ENCODE measurements around the gene FAM89A.

The FAM89A gene

GRCh38 chr1:231040019-231040799, at the start of gene FAM89A:
Gene FAM89A (minus strand): TSS chr1:231040254. CDS start chr1:231040211, 43 bp downstream.
- DNase-seq, result peak; percentile 76

- no peak for DNase-seq
Observed at GRCh38 chr1:231084353-231084752, 44.3 kb upstream of the FAM89A start.

- DNase-seq, result no peak
Observed at GRCh38 chr1:231079163-231079562, 39.1 kb upstream of the FAM89A start.

GRCh38 chr1:231078250-231078649, 38.2 kb upstream of the FAM89A start:
- DNase-seq, result no peak

- DNase-seq, result no peak
Observed at GRCh38 chr1:231076802-231077201, 36.7 kb upstream of the FAM89A start.

- no peak for DNase-seq
Observed at GRCh38 chr1:231075497-231075896, 35.4 kb upstream of the FAM89A start.

GRCh38 chr1:231075020-231075419, 35.0 kb upstream of the FAM89A start:
- DNase-seq, result no peak

- no peak for DNase-seq
Observed at GRCh38 chr1:231074046-231074445, 34.0 kb upstream of the FAM89A start.

GRCh38 chr1:231073331-231073730, 33.3 kb upstream of the FAM89A start:
- DNase-seq, result no peak

- DNase-seq, result no peak
Observed at GRCh38 chr1:231072502-231073094, 32.5 kb upstream of the FAM89A start.

GRCh38 chr1:231072041-231072440, 32.0 kb upstream of the FAM89A start:
- no peak for DNase-seq

- DNase-seq, result no peak
Observed at GRCh38 chr1:231070758-231071444, 30.8 kb upstream of the FAM89A start.

GRCh38 chr1:231069333-231069732, 29.3 kb upstream of the FAM89A start:
- DNase-seq, result no peak

GRCh38 chr1:231068762-231069161, 28.7 kb upstream of the FAM89A start:
- DNase-seq, result no peak

GRCh38 chr1:231065510-231066241, 25.6 kb upstream of the FAM89A start:
- DNase-seq, result no peak

GRCh38 chr1:231064418-231064817, 24.4 kb upstream of the FAM89A start:
- no peak for DNase-seq

GRCh38 chr1:231063331-231063730, 23.3 kb upstream of the FAM89A start:
- no peak for DNase-seq

GRCh38 chr1:231062500-231063270, 22.6 kb upstream of the FAM89A start:
- DNase-seq, result no peak

GRCh38 chr1:231059566-231060193, 19.6 kb upstream of the FAM89A start:
- DNase-seq, result no peak

GRCh38 chr1:231058416-231059109, 18.5 kb upstream of the FAM89A start:
- no peak for DNase-seq

- DNase-seq, result no peak
Observed at GRCh38 chr1:231057410-231057809, 17.4 kb upstream of the FAM89A start.

All from CD4-positive, alpha-beta T cell treated with Interleukin-21 for 1 hour (primary cell).